B cell (primary cell): Measurements from ENCODE around the gene EXOC6B.
"Not testable (repeated sequence)": the region's sequence is repeated elsewhere in the genome, so short reads cannot be mapped to it uniquely, and the experiment has no call there.

ENCODE experiments used
- CTCF ChIP-seq: fragments of 200-600 bp; IDR thresholded peaks from one replicate; pipeline ENCODE4 v1.8.0; 2022; ENCODE audit warnings: antibody characterized with exemption, mild to moderate bottlenecking
- EZH2 ChIP-seq: IDR thresholded peaks from 2 replicates; pipeline ENCODE4 v1.6.1; 2012; ENCODE audit warnings: borderline replicate concordance, low read depth, mild to moderate bottlenecking, moderate library complexity, low read length; ENCODE audit not compliant: insufficient read depth, poor library complexity, severe bottlenecking

DNA sequence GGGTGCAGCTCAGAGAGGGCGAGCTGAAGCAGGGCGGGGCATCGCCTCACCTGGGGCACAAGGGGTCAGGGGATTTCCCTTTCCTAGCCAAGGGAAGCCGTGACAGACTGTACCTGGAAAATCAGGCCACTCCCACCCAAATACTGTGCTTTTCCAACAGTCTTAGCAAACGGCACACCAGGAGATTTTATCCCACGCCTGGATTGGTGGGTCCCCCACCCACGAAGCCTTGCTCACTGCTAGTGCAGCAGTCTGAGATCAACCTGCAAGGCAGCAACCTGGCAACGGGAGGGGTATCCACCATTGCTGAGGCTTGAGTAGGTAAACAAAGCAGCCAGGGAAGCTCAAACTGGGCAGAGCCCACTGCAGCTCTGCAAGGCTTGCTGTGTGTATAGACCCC, 184.6 kb downstream of the EXOC6B start:
- not testable (repeated sequence) for TF ChIP-seq CTCF, EZH2
